HUDEP-2 (cell line): ENCODE data around the gene PSMB9.
"Not testable (repeated sequence)": the region's sequence is repeated elsewhere in the genome, so short reads cannot be mapped to it uniquely, and the experiment has no call there.

ENCODE experiments used
- DNase-seq, 76 experiments: peaks; one replicate each; lab custom pipeline; 2025; ENCODE audit not compliant: unreplicated experiment in 76 of 76; lab: John Stamatoyannopoulos, UW

PSMB9 gene

GRCh38 chr6:32855467-32856174 is 1.6 kb downstream of the PSMB9 start:
- no peak for DNase-seq

- DNase-seq = peak in 56 of 76 experiments; percentile 9 to 81 (median 40)
Observed at GRCh38 chr6:32857156-32857891, 3.3 kb downstream of the PSMB9 start.

GRCh38 chr6:32858194-32858593 is 4.2 kb downstream of the PSMB9 start:
- DNase-seq = no peak

GRCh38 chr6:32860674-32861073 is 6.7 kb downstream of the PSMB9 start:
- DNase-seq = no peak

- no peak for DNase-seq
Observed at GRCh38 chr6:32862725-32863124, 8.7 kb downstream of the PSMB9 start.

- no peak for DNase-seq
Observed at GRCh38 chr6:32865724-32866443, 11.9 kb downstream of the PSMB9 start.

- DNase-seq = no peak
Observed at GRCh38 chr6:32867022-32867477, 13.1 kb downstream of the PSMB9 start.

- peak in 3 of 76 experiments; percentile 9 to 44 (median 16) for DNase-seq
Observed at GRCh38 chr6:32867554-32868256, 13.7 kb downstream of the PSMB9 start.

- DNase-seq = peak in 65 of 76 experiments; percentile 18 to 85 (median 69)
Observed at GRCh38 chr6:32868257-32868788, 14.3 kb downstream of the PSMB9 start.

GRCh38 chr6:32873947-32874346 is 20.0 kb downstream of the PSMB9 start:
- not testable (repeated sequence) for DNase-seq

GRCh38 chr6:32876603-32877002 is 22.6 kb downstream of the PSMB9 start:
- DNase-seq = no peak

- no peak for DNase-seq
Observed at GRCh38 chr6:32879691-32880090, 25.7 kb downstream of the PSMB9 start.

GRCh38 chr6:32880962-32881361 is 27.0 kb downstream of the PSMB9 start:
- DNase-seq = not testable (repeated sequence)

- DNase-seq = no peak
Observed at GRCh38 chr6:32882879-32883250, 28.9 kb downstream of the PSMB9 start.

- DNase-seq = no peak
Observed at GRCh38 chr6:32883789-32884188, 29.8 kb downstream of the PSMB9 start.

GRCh38 chr6:32885698-32886286 is 31.8 kb downstream of the PSMB9 start:
- DNase-seq = peak in 35 of 76 experiments; percentile 7 to 73 (median 48)

GRCh38 chr6:32886681-32887383 is 32.8 kb downstream of the PSMB9 start:
- DNase-seq = no peak

GRCh38 chr6:32887616-32888015 is 33.6 kb downstream of the PSMB9 start:
- no peak for DNase-seq

GRCh38 chr6:32888576-32888975 is 34.6 kb downstream of the PSMB9 start:
- no peak for DNase-seq
